Astrocyte (in vitro differentiated cells and primary cell): Measurements from ENCODE around the gene SLC25A25.

ENCODE experiments used
- CTCF ChIP-seq: IDR thresholded peaks from 2 replicates; pipeline ENCODE4 v1.5.1; 2011; ENCODE audit warnings: low read depth, mild to moderate bottlenecking, inconsistent platforms, low read length, moderate library complexity; ENCODE audit not compliant: insufficient read depth
- EZH2 ChIP-seq: IDR thresholded peaks from 2 replicates; pipeline ENCODE4 v1.6.1; 2012; ENCODE audit warnings: mild to moderate bottlenecking, low read length, inconsistent platforms; ENCODE audit not compliant: insufficient read depth

- TF ChIP-seq CTCF (peak; percentile 100), EZH2 (no peak)
Observed at GRCh38 chr9:128117613-128118471, 49.8 kb downstream of the SLC25A25 start.
